ENCODE data around the gene ABCB8.

Gene ABCB8

GRCh38 chr7:151012031-151012692 lies 16.1 kb upstream of the ABCB8 start:
- ChIA-PET CTCF (interaction anchor here (0.7 to 1.3 kb wide), 5 partner anchors 8 to 114 kb away, joined by 3 to 9 read pairs (median 4); no protein-coding TSS in a partner anchor), POLR2A (interaction anchor here (1.9 kb wide), 1 partner anchor 16 kb away, joined by 9 read pairs; the partner anchor contains the start of gene ABCB8)
- no peak for DNase-seq (ENCODE audit: extremely low spot score)
- TF ChIP-seq HDGF (IDR thresholded peaks at IDR 0.05; ENCODE audit: borderline replicate concordance) (no peak), SUZ12 (IDR thresholded peaks at IDR 0.05) (no peak), CTBP1 (IDR thresholded peaks at IDR 0.05; ENCODE audit: borderline replicate concordance) (no peak), FOXA1 (IDR thresholded peaks at IDR 0.05) (no peak), ZNF384 (IDR thresholded peaks at IDR 0.05) (no peak), LEF1 (IDR thresholded peaks at IDR 0.05; ENCODE audit: borderline replicate concordance) (no peak), FOXM1 (IDR thresholded peaks at IDR 0.05; ENCODE audit: borderline replicate concordance) (no peak), PKNOX1 (IDR thresholded peaks at IDR 0.05) (no peak), FOXK2 (IDR thresholded peaks at IDR 0.05) (no peak), ARNT (IDR thresholded peaks at IDR 0.05) (no peak), BHLHE40 (IDR thresholded peaks at IDR 0.05; ENCODE audit: borderline replicate concordance) (no peak), ELF4 (IDR thresholded peaks at IDR 0.05) (no peak), NFRKB (IDR thresholded peaks at IDR 0.05) (no peak)

GRCh38 chr7:151012911-151013347 lies 15.3 kb upstream of the ABCB8 start:
- TF ChIP-seq FOXK2 (IDR thresholded peaks at IDR 0.05) (no peak), TARDBP (IDR thresholded peaks at IDR 0.05) (no peak), NFRKB (IDR thresholded peaks at IDR 0.05) (no peak), CTBP1 (IDR thresholded peaks at IDR 0.05; ENCODE audit: borderline replicate concordance) (no peak)
- DNase-seq (ENCODE audit: extremely low spot score): peak; percentile 85
- ChIA-PET CTCF (interaction anchor here (0.7 to 1.3 kb wide), 4 partner anchors 9 to 115 kb away, joined by 3 to 9 read pairs (median 4); no protein-coding TSS in a partner anchor), POLR2A (interaction anchor here (1.9 kb wide), 1 partner anchor 15 kb away, joined by 9 read pairs; the partner anchor contains the start of gene ABCB8)

- TF ChIP-seq NFRKB (IDR thresholded peaks at IDR 0.05) (no peak), FOXM1 (IDR thresholded peaks at IDR 0.05; ENCODE audit: borderline replicate concordance) (no peak), HDGF (IDR thresholded peaks at IDR 0.05; ENCODE audit: borderline replicate concordance) (no peak), FOXA1 (IDR thresholded peaks at IDR 0.05) (no peak), ELF4 (IDR thresholded peaks at IDR 0.05) (no peak), ZNF384 (IDR thresholded peaks at IDR 0.05) (no peak), SP1 (IDR thresholded peaks at IDR 0.05) (no peak), SUZ12 (IDR thresholded peaks at IDR 0.05) (no peak), L3MBTL2 (conservative IDR thresholded peaks at IDR 0.05) (no peak), BHLHE40 (IDR thresholded peaks at IDR 0.05; ENCODE audit: borderline replicate concordance) (no peak), TARDBP (IDR thresholded peaks at IDR 0.05) (no peak)
- POLR2A ChIA-PET: interaction anchor here (1.9 kb wide), 1 partner anchor 15 kb away, joined by 9 read pairs; the partner anchor contains the start of gene ABCB8
- CTCF ChIA-PET: interaction anchor here (1.2 to 1.3 kb wide), 2 partner anchors 51 to 97 kb away, joined by 3 to 9 read pairs; no protein-coding TSS in a partner anchor
- no peak for DNase-seq (ENCODE audit: extremely low spot score)
Observed at GRCh38 chr7:151013356-151013732, 14.9 kb upstream of the ABCB8 start.

- CTCF ChIA-PET: interaction anchor here (1.2 kb wide), 1 partner anchor 51 kb away, joined by 3 read pairs; no protein-coding TSS in a partner anchor
- POLR2A ChIA-PET: interaction anchor here (1.9 kb wide), 1 partner anchor 14 kb away, joined by 9 read pairs; the partner anchor contains the start of gene ABCB8
- DNase-seq (ENCODE audit: extremely low spot score): no peak
- TF ChIP-seq CTBP1 (IDR thresholded peaks at IDR 0.05; ENCODE audit: borderline replicate concordance) (no peak), ELF4 (IDR thresholded peaks at IDR 0.05) (no peak), PKNOX1 (IDR thresholded peaks at IDR 0.05) (no peak), L3MBTL2 (conservative IDR thresholded peaks at IDR 0.05) (no peak), BHLHE40 (IDR thresholded peaks at IDR 0.05; ENCODE audit: borderline replicate concordance) (no peak), SP1 (IDR thresholded peaks at IDR 0.05) (no peak), NFRKB (IDR thresholded peaks at IDR 0.05) (no peak)
Observed at GRCh38 chr7:151013733-151014497, 14.3 kb upstream of the ABCB8 start.

DNA sequence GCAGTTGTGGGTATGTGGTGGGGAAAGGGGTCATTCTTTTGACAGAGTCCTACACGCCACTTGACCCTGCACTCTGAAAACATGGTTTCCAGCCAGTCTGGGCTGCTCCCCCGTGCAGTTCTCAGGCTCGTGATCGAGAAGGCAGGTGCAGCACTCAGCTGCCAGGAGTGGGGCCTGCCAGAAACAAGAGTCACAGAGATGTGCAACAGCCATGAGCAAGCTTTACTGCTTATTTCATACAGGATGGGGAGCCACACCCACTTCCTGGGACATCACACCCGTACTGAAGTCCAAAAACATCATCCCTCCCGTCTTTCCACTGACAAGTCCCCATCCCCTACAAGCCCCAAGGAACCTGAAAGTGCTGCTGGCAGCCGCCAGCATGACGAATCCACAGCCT lies 13.3 kb upstream of the ABCB8 start:
- CTCF ChIA-PET: interaction anchor here (0.6 kb wide), 1 partner anchor 52 kb away, joined by 3 read pairs; no protein-coding TSS in a partner anchor

More for the DNA sequence above, 13.3 kb upstream of the ABCB8 start:
- TF ChIP-seq FOXA1 (IDR thresholded peaks at IDR 0.05) (no peak), SP1 (IDR thresholded peaks at IDR 0.05) (no peak), TARDBP (IDR thresholded peaks at IDR 0.05) (no peak), BHLHE40 (IDR thresholded peaks at IDR 0.05; ENCODE audit: borderline replicate concordance) (no peak), ELF4 (IDR thresholded peaks at IDR 0.05) (no peak), HDGF (IDR thresholded peaks at IDR 0.05; ENCODE audit: borderline replicate concordance) (no peak), ARNT (IDR thresholded peaks at IDR 0.05) (no peak), L3MBTL2 (conservative IDR thresholded peaks at IDR 0.05) (no peak), NFRKB (IDR thresholded peaks at IDR 0.05) (no peak), CTBP1 (IDR thresholded peaks at IDR 0.05; ENCODE audit: borderline replicate concordance) (no peak), FOXK2 (IDR thresholded peaks at IDR 0.05) (no peak), FOXM1 (IDR thresholded peaks at IDR 0.05; ENCODE audit: borderline replicate concordance) (no peak), LEF1 (IDR thresholded peaks at IDR 0.05; ENCODE audit: borderline replicate concordance) (no peak), PKNOX1 (IDR thresholded peaks at IDR 0.05) (no peak)
- POLR2A ChIA-PET: no interaction called here
- DNase-seq (ENCODE audit: extremely low spot score): no peak
